HUES48 (cell line): ENCODE measurements around the gene RGS7.

Source experiments
- H3K27ac ChIP-seq: one replicate; pipeline ENCODE4 v1.7.0; 2013; ENCODE audit warnings: low read depth, low read length, inconsistent platforms
- H3K27me3 ChIP-seq: 2 replicates; pipeline ENCODE4 v1.6.1; 2013; ENCODE audit warnings: mild to moderate bottlenecking, low read length; ENCODE audit not compliant: control insufficient read depth, insufficient read depth
- H3K36me3 ChIP-seq: 2 replicates; pipeline ENCODE4 v1.6.1; 2013; ENCODE audit warnings: low read length; ENCODE audit not compliant: control insufficient read depth, insufficient read depth
- H3K4me1 ChIP-seq: 2 replicates; pipeline ENCODE4 v1.6.1; 2013; ENCODE audit warnings: mild to moderate bottlenecking, low read length; ENCODE audit not compliant: control insufficient read depth, insufficient read depth
- H3K4me3 ChIP-seq: 2 replicates; pipeline ENCODE4 v1.5.1; 2013; ENCODE audit warnings: mild to moderate bottlenecking, low read depth, low read length
- H3K9ac ChIP-seq: 2 replicates; pipeline ENCODE4 v1.6.1; 2013; ENCODE audit warnings: mild to moderate bottlenecking, low read depth, low read length, moderate library complexity
- H3K9me3 ChIP-seq: 2 replicates; pipeline ENCODE4 v1.6.1; 2013; ENCODE audit warnings: low read length; ENCODE audit not compliant: control insufficient read depth, insufficient read depth

Gene RGS7

DNA sequence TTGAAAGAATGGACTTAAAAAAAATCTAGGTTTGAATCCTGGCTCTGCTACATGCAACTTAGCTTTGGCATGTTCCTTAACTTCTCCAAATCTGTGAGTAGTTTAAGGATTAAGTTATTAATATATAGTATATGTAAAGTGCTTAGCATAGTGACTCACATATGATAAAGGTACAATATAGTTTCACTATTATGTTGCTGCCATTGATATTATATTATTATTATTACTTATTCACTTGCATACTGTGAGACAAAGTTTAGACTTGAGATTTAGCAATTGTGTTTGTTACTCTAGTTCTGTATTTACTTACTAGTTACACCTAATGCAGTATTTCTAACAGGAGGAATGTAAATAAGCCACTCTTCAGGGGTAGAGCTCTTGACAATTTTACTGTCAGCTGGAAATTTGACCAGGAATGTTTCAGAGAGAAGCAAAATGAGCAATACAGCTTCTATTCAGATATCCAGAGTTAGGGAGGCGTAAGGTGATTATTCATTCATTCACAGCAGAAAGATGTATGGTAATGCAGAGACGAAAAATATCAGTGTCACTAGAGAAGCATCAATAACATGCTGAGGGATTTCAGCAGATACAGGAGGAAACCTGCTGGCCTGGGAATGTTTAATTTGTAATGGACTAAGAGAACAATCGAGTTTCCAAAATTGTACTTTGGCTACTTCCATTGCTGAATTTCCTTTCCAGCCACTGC lies 25.5 kb downstream of the RGS7 start:
- Histone ChIP-seq H3K27ac (no peak overlapping the region), H3K9ac (no peak overlapping the region)

DNA sequence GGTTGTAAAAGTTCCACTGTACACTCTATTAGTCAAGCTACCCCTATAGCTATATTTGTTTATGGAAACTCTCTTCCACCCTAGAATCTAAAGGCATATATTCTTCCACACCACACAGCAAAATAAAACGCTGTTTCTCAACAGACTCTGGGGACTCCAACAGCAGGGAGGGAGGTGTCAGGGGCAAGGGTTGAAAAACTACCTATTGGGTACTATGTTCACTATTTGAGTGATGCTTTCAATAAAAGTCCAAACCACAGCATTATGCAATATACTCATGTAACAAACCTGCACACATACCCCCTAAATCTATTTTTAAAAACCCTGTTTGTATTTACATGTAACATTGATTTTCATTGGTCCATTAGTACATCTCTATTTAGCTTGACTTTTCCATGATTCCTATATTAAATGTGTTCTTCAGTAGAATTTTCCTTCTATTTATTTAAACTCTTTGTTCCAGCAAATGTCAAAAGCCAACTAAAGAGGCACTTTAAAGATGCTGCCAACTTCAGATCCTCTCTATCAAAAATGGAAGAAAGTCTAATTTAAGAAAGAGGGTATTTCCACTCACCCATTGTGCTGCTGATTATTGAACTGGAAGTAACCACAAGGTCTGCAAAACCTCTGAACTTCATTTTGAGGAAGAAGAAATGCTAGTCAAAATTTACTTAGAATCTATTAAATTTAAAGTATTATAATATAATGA lies 26.2 kb downstream of the RGS7 start:
- H3K27me3 ChIP-seq: no peaks in the 10 kb centered on the region

More for the DNA sequence above, 25.5 kb downstream of the RGS7 start:
- Histone ChIP-seq H3K4me3 (no peak overlapping the region), H3K36me3 (no peaks in the 10 kb centered on the region), H3K4me1 (no peaks in the 10 kb centered on the region), H3K27me3 (no peaks in the 10 kb centered on the region), H3K9me3 (no peaks in the 10 kb centered on the region)

DNA sequence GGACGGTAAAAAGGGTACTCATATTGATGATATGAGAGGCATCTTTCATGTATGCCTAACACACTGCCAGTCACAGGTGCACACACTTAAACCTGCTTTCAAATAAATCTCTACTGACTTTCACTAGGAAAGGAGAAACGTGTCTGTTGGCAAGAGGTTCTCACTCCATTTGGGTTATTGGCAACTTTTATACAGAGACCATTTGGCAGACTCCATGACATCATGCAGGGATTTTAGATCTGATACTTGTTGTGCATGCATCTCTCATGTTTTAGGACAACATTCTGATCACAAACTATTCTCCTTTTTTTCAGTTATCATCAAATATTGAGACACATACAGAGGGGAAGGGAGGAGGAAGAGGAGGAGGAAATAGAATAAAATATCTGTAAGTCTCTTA lies 31.5 kb downstream of the RGS7 start:
- no peaks in the 10 kb centered on the region for H3K9me3 ChIP-seq
- no peaks in the 10 kb centered on the region for H3K4me1 ChIP-seq
- no peak overlapping the region for H3K27ac ChIP-seq
- H3K27me3 ChIP-seq: no peaks in the 10 kb centered on the region
- H3K36me3 ChIP-seq: no peaks in the 10 kb centered on the region
- H3K9ac ChIP-seq: no peak overlapping the region
- no peak overlapping the region for H3K4me3 ChIP-seq

More for the DNA sequence above, 26.2 kb downstream of the RGS7 start:
- no peak overlapping the region for H3K9ac ChIP-seq
- no peaks in the 10 kb centered on the region for H3K9me3 ChIP-seq
- no peak overlapping the region for H3K4me3 ChIP-seq
- H3K4me1 ChIP-seq: no peaks in the 10 kb centered on the region
- no peaks in the 10 kb centered on the region for H3K36me3 ChIP-seq
- H3K27ac ChIP-seq: no peak overlapping the region

DNA sequence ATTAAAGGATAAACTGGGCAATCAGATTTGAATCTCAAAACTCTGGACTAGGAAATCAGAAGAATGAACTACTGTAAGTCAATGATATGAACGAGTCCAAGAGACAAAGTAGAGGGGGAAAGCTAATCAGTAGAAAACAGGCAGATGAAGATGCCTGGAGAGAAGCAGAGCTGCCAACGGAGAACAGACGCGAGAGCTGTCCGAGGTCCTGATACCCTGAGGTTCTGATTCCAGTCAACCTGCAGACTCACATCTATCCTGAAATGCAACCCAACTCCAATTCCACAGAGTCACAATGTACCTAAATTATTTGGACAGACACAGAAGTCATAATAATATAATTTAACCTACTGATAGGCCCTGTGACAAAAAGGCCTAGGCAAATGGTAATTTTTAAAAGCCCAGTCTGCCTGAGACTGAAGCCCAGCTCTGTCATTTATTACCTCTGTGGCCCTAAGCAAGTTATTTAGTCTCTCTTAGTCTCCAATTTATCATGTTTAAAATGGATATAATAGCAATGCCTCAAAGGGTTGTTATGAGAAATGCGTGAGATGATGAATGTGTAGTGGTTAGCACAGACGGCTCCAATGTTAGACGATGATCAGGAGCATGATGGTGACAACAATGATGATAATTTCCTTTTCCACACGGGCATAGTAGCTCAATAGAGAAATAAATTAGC lies 33.4 kb downstream of the RGS7 start:
- H3K27ac ChIP-seq: no peak overlapping the region
- no peak overlapping the region for H3K9ac ChIP-seq
- no peaks in the 10 kb centered on the region for H3K4me1 ChIP-seq
- no peaks in the 10 kb centered on the region for H3K36me3 ChIP-seq
- H3K27me3 ChIP-seq: no peaks in the 10 kb centered on the region
- no peaks in the 10 kb centered on the region for H3K9me3 ChIP-seq
- H3K4me3 ChIP-seq: no peak overlapping the region

DNA sequence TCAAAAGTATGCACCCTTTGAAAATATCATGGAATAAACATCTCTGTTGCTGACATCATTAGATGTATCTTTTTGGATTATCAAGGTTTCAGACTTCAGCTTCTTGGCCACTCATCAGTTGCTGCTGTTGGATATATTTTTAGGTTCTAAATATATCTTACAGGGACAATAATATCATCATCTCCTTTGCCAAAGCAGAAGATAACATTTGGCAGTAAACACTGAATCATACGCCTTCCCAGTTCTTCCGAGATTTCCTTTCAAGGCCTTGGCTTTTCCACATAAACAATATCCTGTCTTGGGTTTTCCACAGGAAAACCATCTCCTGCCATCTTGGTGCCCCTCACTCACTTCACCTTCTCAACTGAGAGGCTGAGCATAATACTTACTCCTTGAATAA lies 39.3 kb downstream of the RGS7 start:
- H3K9ac ChIP-seq: no peak overlapping the region

DNA sequence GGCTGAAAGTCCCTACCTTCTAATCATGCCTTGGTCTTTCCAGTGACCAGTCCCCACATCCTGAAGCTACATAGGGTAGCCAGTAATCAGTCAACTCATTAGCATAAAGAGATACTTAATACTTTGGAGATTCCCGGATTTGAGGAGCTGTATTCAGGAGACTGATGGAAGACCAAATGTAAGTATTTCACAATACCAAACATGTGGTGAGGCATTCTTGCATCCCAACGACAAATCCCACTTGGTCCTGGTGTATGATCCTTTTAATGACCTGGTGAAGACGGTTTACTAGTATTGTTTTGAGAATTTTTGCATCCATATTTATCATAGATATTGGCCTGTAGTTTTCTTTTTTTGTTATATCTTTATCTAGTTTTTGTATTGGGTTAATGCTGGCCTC lies 40.6 kb downstream of the RGS7 start:
- no peak overlapping the region for H3K27ac ChIP-seq
- H3K27me3 ChIP-seq: no peaks in the 10 kb centered on the region
- H3K36me3 ChIP-seq: no peaks in the 10 kb centered on the region
- H3K9me3 ChIP-seq: no peaks in the 10 kb centered on the region
- no peak overlapping the region for H3K4me3 ChIP-seq
- H3K4me1 ChIP-seq: peaks cover under 1% of the 10 kb centered on the region; the same call in 1 of the 2 replicates
- H3K9ac ChIP-seq: no peak overlapping the region

More for the DNA sequence above, 39.3 kb downstream of the RGS7 start:
- no peak overlapping the region for H3K27ac ChIP-seq
- H3K27me3 ChIP-seq: no peaks in the 10 kb centered on the region
- no peak overlapping the region for H3K4me3 ChIP-seq
- no peaks in the 10 kb centered on the region for H3K36me3 ChIP-seq
- H3K9me3 ChIP-seq: no peaks in the 10 kb centered on the region
- H3K4me1 ChIP-seq: no peaks in the 10 kb centered on the region

DNA sequence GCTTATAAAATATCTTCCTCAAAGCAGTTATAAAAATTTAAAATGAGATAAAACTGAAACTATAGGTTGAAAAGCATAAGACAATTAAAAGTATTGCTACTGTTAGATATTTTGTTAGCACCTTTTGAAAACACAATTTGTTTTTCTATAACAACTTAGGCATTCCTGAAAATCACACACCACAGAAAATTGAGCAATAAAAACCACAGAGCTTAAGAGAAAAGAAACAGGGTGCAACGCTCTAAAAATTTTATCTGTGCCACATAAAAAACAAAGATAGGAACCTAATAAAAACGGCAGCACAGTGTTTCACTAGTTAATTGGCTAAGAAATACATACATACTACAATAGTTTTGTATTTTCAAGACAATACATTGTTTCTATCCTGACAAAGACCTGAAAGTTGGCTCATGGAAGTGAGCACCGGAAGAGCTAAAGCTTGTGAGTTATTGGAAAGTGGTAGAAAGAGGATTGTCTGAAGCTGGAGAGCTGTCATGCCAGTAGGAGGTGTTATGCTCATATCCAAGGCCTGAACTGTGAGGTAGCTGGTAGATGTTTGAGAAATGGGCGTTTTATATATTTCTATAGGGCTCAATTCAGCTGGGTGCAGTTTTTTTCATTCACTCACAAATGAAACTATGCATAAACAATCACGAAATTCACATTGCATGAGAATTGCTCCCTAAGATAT lies 45.8 kb downstream of the RGS7 start:
- Histone ChIP-seq H3K27me3 (no peaks in the 10 kb centered on the region), H3K9ac (no peak overlapping the region)

DNA sequence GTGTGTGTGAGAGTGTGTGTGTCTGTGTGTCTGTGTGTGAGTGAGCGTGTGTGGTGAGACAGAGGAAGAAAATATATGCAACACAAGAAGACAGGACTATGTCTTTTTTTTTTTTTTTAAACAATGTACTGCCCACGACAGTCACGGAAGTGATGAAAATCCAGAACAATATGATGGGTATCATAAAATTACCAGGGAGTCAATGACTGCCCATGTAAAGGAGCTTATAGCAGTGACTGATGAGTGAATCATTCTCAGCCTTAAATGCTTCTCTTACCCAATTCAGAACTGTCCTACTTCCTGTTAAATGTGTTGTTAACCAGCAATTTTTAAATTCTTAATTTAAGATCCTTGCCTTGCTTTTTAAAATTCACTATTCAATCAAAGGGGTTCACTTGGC lies 46.6 kb downstream of the RGS7 start:
- Histone ChIP-seq H3K9ac (no peak overlapping the region), H3K36me3 (no peaks in the 10 kb centered on the region), H3K27me3 (no peaks in the 10 kb centered on the region), H3K27ac (no peak overlapping the region), H3K4me3 (no peak overlapping the region), H3K9me3 (no peaks in the 10 kb centered on the region), H3K4me1 (peaks cover 11% of the 10 kb centered on the region)

More for the DNA sequence above, 45.8 kb downstream of the RGS7 start:
- H3K36me3 ChIP-seq: no peaks in the 10 kb centered on the region
- H3K27ac ChIP-seq: no peak overlapping the region
- H3K4me3 ChIP-seq: no peak overlapping the region
- peaks cover 11% of the 10 kb centered on the region for H3K4me1 ChIP-seq
- no peaks in the 10 kb centered on the region for H3K9me3 ChIP-seq

DNA sequence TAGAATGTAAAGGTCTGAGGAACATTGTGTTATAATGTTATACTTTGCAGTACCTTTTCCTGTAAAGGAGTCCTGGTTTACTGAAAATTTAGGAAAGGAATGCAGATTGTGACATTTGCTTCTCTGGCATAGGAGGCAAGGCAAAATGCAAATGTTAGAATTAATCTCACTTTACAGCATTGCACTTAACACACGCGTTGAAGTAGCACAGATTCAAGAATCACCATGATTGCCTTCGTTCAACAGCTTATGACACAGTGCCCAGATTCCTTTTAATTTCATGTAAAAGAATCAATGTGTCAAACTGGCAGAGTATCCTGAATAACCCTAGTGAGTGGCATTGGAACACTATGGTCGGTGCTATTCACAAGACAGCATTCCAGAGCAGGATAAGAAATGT lies 47.4 kb downstream of the RGS7 start:
- Histone ChIP-seq H3K9me3 (no peaks in the 10 kb centered on the region), H3K27me3 (no peaks in the 10 kb centered on the region), H3K36me3 (no peaks in the 10 kb centered on the region), H3K4me1 (peaks cover 11% of the 10 kb centered on the region), H3K9ac (no peak overlapping the region), H3K4me3 (no peak overlapping the region), H3K27ac (no peak overlapping the region)

DNA sequence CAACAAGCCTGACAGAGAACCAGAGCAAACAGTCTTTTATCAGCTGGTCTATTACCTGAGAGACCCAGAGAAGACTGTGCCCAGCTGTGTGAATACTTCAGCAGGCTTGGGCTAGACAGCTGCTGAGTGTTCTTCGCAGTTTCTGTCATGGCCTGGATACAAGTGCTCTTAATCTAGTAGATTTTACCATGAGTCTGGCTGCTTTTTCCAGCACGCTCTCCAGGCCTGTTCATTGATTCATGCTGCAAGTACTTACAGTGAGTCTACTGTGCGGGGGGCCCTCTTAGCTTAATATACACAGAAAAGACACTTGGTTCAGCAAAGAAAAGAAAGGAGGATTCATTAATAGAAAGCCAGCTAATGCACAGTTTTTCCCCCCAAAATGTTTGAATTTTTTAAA lies 48.5 kb downstream of the RGS7 start:
- Histone ChIP-seq H3K36me3 (no peaks in the 10 kb centered on the region), H3K9ac (no peak overlapping the region), H3K4me3 (no peak overlapping the region), H3K27ac (no peak overlapping the region), H3K27me3 (no peaks in the 10 kb centered on the region), H3K9me3 (peaks cover 11% of the 10 kb centered on the region), H3K4me1 (peaks cover 11% of the 10 kb centered on the region)
